Activated CD8-positive, alpha-beta memory T cell treated with anti-CD3 and anti-CD28 coated beads for 1 hour (primary cell): ENCODE results near the gene LMTK3.
"Not testable (repeated sequence)": the region's sequence is repeated elsewhere in the genome, so short reads cannot be mapped to it uniquely, and the experiment has no call there.

Source experiments
- DNase-seq, 2 donors: peaks; one replicate each; pipeline ENCODE4 v3.0.0-alpha.2; 2020; ENCODE audit warnings: low read depth in 1 of 2; ENCODE audit errors: extremely low read depth in 1 of 2

The LMTK3 gene

GRCh38 chr19:48490981-48491792 lies 20.4 kb downstream of the LMTK3 start:
- DNase-seq: peak in 1 of 2 donors; percentile 46

DNA sequence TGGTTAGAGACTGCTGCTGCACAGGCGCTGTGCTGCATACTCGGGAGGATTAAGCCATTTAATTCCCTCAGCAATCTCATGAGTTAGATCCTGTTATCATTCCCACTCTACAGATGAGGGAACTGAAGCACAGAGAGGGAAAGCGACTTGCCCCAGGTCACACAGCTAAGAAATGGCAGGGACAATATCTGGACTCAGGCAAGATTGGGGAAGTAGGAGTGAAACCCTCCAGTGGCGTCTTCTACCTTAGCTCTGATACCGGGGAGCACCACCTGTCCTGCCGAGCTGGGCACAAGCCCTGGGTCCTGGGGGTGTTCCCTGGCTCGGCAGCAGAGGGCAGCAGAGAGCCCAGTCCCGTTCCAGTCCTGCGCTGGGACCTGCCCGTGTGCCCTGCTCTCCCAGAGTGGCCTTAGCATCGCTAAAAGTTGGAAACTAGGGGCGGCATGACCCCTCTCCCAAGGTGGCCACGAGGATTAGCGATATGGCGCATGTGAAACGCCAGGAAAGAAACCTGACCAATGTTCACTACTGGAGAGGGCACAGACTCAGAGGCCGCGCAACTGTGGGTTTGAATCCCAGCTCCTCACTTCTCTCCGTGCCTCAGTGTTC lies 21.9 kb downstream of the LMTK3 start:
- peak in 1 of 2 donors; percentile 72 for DNase-seq

DNA sequence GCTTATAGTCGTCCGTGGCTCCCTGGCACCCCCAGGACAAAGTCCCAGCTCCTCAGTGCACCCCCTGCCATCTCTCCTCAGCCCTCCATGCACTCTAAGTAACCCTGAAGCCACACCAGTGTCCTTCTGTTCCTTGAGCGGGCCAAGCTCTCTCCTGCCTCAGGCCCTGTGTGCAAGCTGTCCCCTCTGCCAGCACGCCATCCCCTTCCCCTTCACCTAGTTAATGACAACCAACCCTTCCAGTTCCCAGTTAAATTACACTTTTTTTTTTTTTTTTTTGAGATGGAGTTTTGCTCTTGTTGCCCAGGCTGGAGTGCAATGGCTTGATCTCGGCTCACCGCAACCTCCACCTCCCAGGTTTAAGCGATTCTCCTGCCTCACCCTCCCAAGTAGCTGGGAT lies 23.2 kb downstream of the LMTK3 start:
- not testable (repeated sequence) for DNase-seq

DNA sequence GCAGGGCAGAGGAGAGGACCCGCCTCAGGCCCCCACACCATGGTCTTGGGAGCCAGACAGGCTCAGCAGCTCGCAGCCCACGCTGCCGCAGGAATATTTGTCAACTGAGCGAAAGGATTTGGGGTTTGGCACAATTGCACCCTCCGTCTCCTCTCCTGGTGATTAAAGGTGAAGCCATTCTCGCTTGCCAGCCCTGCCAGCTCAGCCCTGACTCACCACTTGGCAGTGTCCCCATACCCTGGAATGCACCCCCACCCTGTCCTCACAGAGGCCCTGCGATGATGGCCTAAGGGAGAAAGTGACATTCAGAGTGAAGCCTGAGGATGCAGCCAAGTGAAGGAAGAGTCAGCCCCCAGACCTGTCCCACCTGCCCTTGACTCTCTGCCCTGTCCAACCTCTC lies 23.7 kb downstream of the LMTK3 start:
- no peak for DNase-seq

GRCh38 chr19:48487544-48487943 lies 24.1 kb downstream of the LMTK3 start:
- no peak for DNase-seq

GRCh38 chr19:48486706-48487105 lies 24.9 kb downstream of the LMTK3 start:
- not testable (repeated sequence) for DNase-seq

- DNase-seq: no peak
Observed at GRCh38 chr19:48484931-48485612, 26.6 kb downstream of the LMTK3 start.

DNA sequence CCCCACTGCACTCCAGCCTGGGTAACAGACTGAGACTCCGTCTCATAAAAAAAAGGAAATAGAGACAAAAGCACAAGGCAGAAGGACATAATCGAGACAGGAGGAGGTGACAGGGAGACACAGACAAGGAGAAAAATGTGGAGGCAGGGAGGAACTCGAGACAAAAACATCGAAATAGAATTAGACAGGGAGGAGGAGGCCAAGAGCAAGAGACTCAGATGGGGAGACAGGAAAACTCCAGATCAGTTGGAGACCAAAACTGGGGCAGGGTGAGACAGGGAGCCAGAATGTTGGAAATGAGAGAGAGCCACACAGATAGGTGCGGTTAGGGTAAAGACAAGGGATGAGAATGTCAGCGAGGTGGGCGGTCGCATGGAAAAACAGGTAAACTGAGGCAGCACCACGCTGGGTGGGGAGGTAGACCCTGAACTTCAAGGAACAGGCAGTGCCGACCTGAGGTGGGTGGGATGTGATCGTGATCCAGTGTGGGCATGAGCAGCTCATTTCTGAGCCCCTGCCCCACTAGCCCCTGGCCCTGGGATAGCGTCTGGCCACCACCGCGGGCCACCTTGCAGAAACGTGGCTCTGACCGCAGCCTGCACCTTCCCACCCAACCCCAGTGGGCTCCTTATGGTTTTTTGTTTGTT lies 27.3 kb downstream of the LMTK3 start:
- DNase-seq: no peak

DNA sequence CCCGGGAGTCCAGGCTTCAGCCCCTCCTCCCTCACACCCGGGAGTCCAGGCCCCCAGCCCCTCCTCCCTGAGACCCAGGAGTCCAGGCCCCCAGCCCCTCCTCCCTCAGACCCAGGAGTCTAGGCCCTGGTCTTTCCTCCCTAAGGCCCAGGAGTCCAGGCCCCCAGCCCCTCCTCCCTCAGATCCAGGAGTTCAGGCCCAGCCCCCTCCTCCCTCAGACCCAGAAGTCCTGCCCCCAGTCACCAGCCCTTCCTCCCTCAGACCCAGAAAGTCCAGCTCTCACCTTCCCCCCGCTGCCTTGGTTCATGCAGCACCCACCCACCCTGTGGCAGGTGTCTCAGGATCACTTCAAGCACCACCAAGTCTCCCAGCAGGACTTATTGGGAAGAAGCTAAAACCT lies 28.3 kb downstream of the LMTK3 start:
- DNase-seq: no peak

DNA sequence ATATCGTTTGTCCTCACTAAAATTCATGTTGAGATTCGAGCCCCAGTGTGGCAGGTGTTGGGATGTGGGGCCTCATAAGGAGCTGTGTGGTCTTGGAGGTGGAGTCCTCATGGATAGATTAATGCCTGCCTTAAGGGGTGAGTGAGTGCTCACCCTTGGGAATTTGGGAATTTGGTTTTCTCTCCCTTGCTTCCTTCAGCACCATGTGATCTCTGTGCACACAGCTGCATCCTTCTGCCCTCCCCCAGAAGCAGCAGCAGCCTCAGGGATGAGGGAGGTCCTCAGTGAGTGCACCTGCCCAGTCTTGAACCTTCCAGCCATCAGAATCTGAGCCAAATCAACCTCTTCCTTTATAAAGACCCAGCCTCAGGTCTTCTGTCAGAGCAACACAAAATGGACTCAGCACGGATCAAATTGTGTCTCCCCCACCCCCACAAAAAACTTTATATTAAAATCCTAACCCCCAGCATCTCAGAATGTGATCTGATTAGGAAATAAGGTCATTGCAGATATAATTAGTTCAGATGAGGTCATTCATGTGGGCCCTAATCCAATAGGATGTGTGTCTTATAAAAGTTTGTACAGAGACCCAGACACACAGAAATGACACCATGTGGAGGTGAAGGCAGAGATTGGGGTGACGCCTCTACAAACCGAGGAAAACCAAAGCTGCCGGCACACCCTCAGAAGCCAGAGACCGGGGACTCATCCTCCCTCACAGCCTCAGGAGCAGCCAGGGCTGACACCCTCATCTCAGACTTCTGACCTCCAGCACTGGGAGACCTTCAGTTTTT lies 29.6 kb downstream of the LMTK3 start:
- DNase-seq: no peak

DNA sequence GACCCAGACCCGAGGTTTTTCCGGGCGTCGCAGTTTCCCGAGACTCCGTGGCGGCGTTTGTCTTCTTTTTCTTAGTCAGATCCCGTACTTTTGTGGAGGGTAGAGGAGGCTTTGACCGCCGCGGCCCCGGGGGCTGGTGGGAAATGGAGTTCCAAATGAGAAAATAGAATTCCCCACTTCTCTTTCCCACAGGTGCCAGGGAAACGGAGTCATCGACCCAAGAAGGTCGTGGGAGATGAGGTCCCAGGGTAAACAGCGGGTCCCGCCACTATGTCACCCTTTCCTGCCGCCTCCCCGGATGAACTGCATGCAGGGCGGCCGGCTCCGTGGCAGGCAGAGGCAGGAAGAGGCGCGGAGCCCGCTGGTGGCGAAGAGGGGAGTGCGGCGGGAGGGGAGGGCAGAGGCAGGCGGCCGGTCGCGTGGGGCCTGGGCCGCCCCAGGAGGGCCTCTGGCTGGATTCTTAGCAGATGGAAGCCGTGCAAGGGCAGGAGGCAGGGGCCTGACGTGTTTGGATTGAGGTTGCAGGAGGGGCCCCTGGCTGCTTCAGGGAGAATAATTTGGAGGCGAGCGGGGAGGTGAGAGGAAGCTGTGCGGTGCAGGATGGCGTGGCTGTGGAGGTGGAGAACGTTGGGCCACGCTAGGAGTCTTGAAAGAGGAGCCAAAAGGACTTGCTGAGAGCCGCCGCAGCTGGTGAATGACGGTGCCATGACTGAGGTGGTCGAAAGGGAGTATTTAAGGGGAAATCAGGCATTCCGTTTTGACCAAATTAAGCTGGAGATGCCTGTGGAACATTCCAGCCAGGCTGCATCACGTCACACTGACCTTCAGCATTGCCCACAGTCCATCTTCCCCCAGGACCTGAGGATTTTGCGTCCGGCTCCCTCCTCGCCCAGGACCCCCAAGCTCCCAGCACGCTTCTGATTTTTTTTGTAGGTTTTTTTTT lies 30.8 kb downstream of the LMTK3 start:
- DNase-seq: peak in 1 of 2 donors; percentile 41

GRCh38 chr19:48480183-48480557 lies 31.5 kb downstream of the LMTK3 start:
- no peak for DNase-seq

DNA sequence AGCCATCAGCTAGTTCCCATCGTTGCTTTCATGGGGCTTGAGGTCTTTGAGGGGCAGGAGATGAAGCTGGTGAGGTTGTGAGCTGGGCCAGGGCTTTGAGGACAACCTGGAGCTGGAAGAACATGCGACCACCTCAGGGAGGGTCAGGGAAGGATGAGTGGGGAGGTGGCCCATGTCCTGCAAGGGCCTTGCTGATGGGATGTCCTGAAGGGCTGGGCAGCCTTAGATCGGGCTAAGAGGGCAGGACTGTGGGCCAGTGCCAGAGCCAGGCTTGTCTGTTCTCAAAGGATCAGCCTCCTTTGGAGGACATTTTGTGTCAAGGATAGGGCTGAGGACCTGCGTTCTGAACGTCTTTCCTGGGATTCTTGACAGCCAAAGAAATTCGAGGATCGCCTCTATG lies 31.9 kb downstream of the LMTK3 start:
- DNase-seq: no peak

- DNase-seq: no peak
Observed at GRCh38 chr19:48478339-48479256, 33.0 kb downstream of the LMTK3 start.

DNA sequence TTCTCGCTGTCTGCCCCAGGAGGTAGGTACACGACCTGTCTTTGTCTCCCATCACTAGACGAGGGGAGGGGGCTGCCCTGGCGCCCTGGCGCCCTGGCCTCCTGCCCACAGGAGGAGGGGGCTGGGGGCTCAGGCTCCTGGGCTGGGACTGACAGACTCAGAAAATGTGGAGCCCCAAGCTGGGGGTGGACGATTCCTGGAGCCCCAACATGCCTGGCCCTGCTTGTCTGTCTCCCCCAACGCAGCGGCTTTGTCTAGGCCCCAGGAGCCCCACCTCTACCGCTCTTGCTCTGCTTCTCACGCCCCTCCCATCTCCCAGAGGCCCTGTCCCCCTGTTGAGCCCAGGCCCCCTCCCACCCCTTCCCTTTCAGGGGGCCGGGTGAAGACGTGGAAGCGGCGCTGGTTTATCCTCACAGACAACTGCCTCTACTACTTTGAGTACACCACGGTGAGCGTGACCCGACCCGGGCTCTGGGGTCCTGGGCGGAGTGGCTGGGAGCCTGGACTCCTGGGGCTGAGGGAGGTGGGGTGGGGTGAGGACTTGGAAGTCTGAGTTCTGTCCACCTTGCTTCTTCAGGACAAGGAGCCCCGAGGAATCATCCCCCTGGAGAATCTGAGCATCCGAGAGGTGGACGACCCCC lies 33.8 kb downstream of the LMTK3 start:
- no peak for DNase-seq

DNA sequence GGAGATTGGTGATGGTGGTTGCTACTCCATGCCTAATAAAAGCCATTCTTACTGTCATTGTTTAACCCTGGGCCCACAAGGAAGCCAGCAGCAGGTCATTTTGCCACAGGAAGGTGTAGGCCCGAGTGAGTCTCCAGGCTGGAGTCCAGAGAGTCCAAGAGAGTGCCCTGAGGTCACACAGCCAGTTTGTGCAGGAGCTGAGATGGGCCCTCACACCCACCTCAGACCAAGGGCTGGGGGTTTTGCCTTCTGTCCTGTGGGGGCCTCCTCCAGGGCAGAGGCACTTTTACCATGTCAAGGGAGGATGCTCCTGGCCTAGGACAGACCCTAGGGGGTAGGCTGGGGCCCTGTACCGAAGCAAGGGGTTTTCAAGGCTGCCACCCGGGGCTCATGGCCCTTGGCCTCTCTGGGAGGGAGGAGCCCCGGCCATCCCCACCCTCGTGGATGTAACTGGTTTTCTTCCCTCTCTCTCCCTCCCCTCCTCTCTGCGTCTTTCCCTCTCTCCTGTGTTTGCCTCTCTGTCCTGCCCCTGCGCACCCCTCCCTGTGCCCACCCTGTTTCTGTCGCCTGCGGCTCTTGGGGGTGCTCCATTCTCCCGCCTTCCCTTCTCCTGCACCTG lies 34.5 kb downstream of the LMTK3 start:
- DNase-seq: no peak

DNA sequence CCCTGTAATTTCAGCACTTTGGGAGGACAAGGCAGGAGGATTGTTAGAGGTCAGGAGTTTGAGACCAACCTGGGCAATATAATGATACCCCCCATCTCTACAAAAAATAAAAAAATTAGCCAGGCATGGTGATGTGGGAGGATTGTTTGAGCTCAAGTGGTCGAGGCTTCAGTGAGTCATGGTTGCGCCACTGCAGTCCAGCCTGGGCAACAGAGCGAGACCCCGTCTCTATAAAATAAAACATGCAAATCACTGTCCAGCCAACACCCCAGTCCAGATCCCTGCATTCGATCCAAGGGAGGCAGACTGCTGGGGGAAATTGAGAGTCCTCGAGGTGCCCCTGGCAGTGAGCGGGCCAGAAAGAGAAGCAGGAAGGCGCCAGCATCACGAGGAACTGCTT lies 35.5 kb downstream of the LMTK3 start:
- no peak for DNase-seq
